ENCODE results near the gene SERPINB1. TPM values are rescaled to one million over a fixed set of nuclear protein-coding genes. Genes with fewer than 3 reads are reported as not detected.

SERPINB1 gene
- polyA plus RNA-seq, 2 of the 4 experiments (the other 2 are of a cell fraction): 52.7 to 135 TPM

- ATAC-seq (no peak), DNase-seq (ENCODE audit: low read depth in 1 of 2, low spot score in 1 of 2) (no peak), FAIRE-seq (no peak)
- H3K9me3 ChIP-seq: no peaks in the 10 kb centered on the region
- no peak overlapping the region for H3K4me2 ChIP-seq
- 93% methylated on average over 12 of the region's 16 CpGs for WGBS (ENCODE audit: missing lambda C conversion rate)
- CTCF ChIA-PET: interaction anchor here (0.8 to 2.6 kb wide), 5 partner anchors 13 to 136 kb away, joined by 3 to 8 read pairs (median 5); no protein-coding TSS in a partner anchor
- H3K4me1 ChIP-seq: peaks cover 10% of the 10 kb centered on the region
- H3K27ac ChIP-seq: no peak overlapping the region
- no peak overlapping the region for H3K4me3 ChIP-seq
- POLR2A ChIA-PET: no interaction called here
- TF ChIP-seq USF2 (IDR thresholded peaks at IDR 0.05) (no peak), CBX2 (IDR thresholded peaks at IDR 0.05; ENCODE audit: borderline replicate concordance, low read depth) (no peak), NFE2L2 (conservative IDR thresholded peaks at IDR 0.05; ENCODE audit: low read length) (no peak), FOSL2 (IDR thresholded peaks at IDR 0.05) (no peak), FOSL2 (CRISPR knock-in tag; IDR thresholded peaks at IDR 0.05) (no peak), MAFK (IDR thresholded peaks at IDR 0.05; ENCODE audit: partially characterized antibody) (no peak), CHD4 (IDR thresholded peaks at IDR 0.05; ENCODE audit: borderline replicate concordance) (no peak), ELK1 (IDR thresholded peaks at IDR 0.05; ENCODE audit: low read depth, low read length) (no peak), KDM1A (IDR thresholded peaks at IDR 0.05; ENCODE audit: low read depth) (no peak), ZC3H11A (IDR thresholded peaks at IDR 0.05) (no peak), HES2 (IDR thresholded peaks at IDR 0.05) (no peak), MAX (IDR thresholded peaks at IDR 0.05) (no peak), RCOR1 (IDR thresholded peaks at IDR 0.05; ENCODE audit: low read depth, low read length) (no peak), RAD21 (conservative IDR thresholded peaks at IDR 0.05 in 1 of 2, IDR thresholded peaks at IDR 0.05 in 1 of 2) (no peak), RARB (CRISPR knock-in tag; IDR thresholded peaks at IDR 0.05) (no peak), PBX3 (IDR thresholded peaks at IDR 0.05) (no peak), HOXB5 (CRISPR knock-in tag; IDR thresholded peaks at IDR 0.05) (no peak), JUNB (IDR thresholded peaks at IDR 0.05) (no peak)
These were observed 45.7 kb downstream of the SERPINB1 start for GRCh38 chr6:2795956-2796355.

GRCh38 chr6:2795162-2795561, 46.5 kb downstream of the SERPINB1 start:
- FAIRE-seq (no peak), ATAC-seq (no peak), DNase-seq (ENCODE audit: low read depth in 1 of 2, low spot score in 1 of 2) (no peak)
- peaks cover 18% of the 10 kb centered on the region for H3K4me1 ChIP-seq
- POLR2A ChIA-PET: no interaction called here
- TF ChIP-seq RCOR1 (IDR thresholded peaks at IDR 0.05; ENCODE audit: low read depth, low read length): no peak
- no peak for TF ChIP-seq RARB (CRISPR knock-in tag; IDR thresholded peaks at IDR 0.05)
- TF ChIP-seq ZFP36 (IDR thresholded peaks at IDR 0.05; ENCODE audit: borderline replicate concordance, partially characterized antibody): no peak
- TF ChIP-seq TFCP2L1 (CRISPR knock-in tag; IDR thresholded peaks at IDR 0.05): no peak
- TF ChIP-seq EHMT2 (IDR thresholded peaks at IDR 0.05; ENCODE audit: low read depth): no peak
- no peak for TF ChIP-seq PHF8 (IDR thresholded peaks at IDR 0.05; ENCODE audit: borderline replicate concordance, low read depth)
- no peak for TF ChIP-seq SREBF2 (IDR thresholded peaks at IDR 0.05)
- TF ChIP-seq HMGXB4 (CRISPR knock-in tag; IDR thresholded peaks at IDR 0.05; ENCODE audit: borderline replicate concordance): no peak
- TF ChIP-seq SMC3 (IDR thresholded peaks at IDR 0.05): no peak
- TF ChIP-seq BCL3 (IDR thresholded peaks at IDR 0.05): no peak
- no peak for TF ChIP-seq CBX8 (IDR thresholded peaks at IDR 0.05)
- TF ChIP-seq HOXA7 (CRISPR knock-in tag; IDR thresholded peaks at IDR 0.05): no peak
- no peak for TF ChIP-seq POLR2A (IDR thresholded peaks at IDR 0.05; ENCODE audit: low read length)
- TF ChIP-seq MAX (IDR thresholded peaks at IDR 0.05): no peak
- TF ChIP-seq NPAS2 (CRISPR knock-in tag; IDR thresholded peaks at IDR 0.05; ENCODE audit: borderline replicate concordance): no peak
- no peak for TF ChIP-seq MAZ (IDR thresholded peaks at IDR 0.05; ENCODE audit: borderline replicate concordance, low read depth, low read length)
- no peak for TF ChIP-seq POLR2AphosphoS2 (conservative IDR thresholded peaks at IDR 0.05; ENCODE audit: low read length)
- no peak for TF ChIP-seq KDM5A (IDR thresholded peaks at IDR 0.05)
- TF ChIP-seq CHD4 (IDR thresholded peaks at IDR 0.05; ENCODE audit: borderline replicate concordance): no peak
- WGBS (ENCODE audit: missing lambda C conversion rate): 49% methylated on average over 2 of the region's 2 CpGs
- CTCF ChIA-PET: interaction anchor here (0.8 to 2.6 kb wide), 3 partner anchors 12 to 137 kb away, joined by 3 to 7 read pairs (median 5); no protein-coding TSS in a partner anchor
- H3K4me3 ChIP-seq: no peak overlapping the region
- H3K9me3 ChIP-seq: no peaks in the 10 kb centered on the region
- H3K27ac ChIP-seq: no peak overlapping the region
- no peak overlapping the region for H3K4me2 ChIP-seq

Measured in A549 (cell line).